ENCODE data around the gene SH3BP2.

- TF ChIP-seq CTCF (IDR thresholded peaks at IDR 0.05) (no peak), POLR2AphosphoS5 (IDR thresholded peaks at IDR 0.05) (no peak), POLR2A (IDR thresholded peaks at IDR 0.05) (no peak), EP300 (IDR thresholded peaks at IDR 0.05) (no peak)
Observed at GRCh38 chr4:2866891-2867290, 74.0 kb downstream of the SH3BP2 start.

Measured in sigmoid colon (tissue), 4 donors.